ENCODE data around the gene AGO3.

GRCh38 chr1:35899941-35900340 is 31.0 kb upstream of the AGO3 start:
- TF ChIP-seq, protein P1, sequence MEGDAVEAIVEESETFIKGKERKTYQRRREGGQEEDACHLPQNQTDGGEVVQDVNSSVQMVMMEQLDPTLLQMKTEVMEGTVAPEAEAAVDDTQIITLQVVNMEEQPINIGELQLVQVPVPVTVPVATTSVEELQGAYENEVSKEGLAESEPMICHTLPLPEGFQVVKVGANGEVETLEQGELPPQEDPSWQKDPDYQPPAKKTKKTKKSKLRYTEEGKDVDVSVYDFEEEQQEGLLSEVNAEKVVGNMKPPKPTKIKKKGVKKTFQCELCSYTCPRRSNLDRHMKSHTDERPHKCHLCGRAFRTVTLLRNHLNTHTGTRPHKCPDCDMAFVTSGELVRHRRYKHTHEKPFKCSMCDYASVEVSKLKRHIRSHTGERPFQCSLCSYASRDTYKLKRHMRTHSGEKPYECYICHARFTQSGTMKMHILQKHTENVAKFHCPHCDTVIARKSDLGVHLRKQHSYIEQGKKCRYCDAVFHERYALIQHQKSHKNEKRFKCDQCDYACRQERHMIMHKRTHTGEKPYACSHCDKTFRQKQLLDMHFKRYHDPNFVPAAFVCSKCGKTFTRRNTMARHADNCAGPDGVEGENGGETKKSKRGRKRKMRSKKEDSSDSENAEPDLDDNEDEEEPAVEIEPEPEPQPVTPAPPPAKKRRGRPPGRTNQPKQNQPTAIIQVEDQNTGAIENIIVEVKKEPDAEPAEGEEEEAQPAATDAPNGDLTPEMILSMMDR (IDR thresholded peaks at IDR 0.05; ENCODE audit: low read depth, low read length), result no peak
- no peak for TF ChIP-seq POLR2A (IDR thresholded peaks at IDR 0.05; ENCODE audit: extremely low read depth, insufficient read length)
- TF ChIP-seq, protein P2, sequence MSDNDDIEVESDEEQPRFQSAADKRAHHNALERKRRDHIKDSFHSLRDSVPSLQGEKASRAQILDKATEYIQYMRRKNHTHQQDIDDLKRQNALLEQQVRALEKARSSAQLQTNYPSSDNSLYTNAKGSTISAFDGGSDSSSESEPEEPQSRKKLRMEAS (IDR thresholded peaks at IDR 0.05; ENCODE audit: low read depth, low read length), result no peak
